HEK293 (cell line): ENCODE results near the gene GIGYF1.

Experiments
- CTCF ChIP-seq: fragments of 450-650 bp; formaldehyde crosslinking; IDR thresholded peaks from 2 replicates; pipeline ENCODE4 v1.5.1; 2016; ENCODE audit warnings: missing biosample characterization, missing genetic modification characterization
- ZBTB20 ChIP-seq: fragments of 450-650 bp; formaldehyde crosslinking; IDR thresholded peaks from 2 replicates; pipeline ENCODE4 v1.5.1; 2016; ENCODE audit warnings: missing biosample characterization, missing genetic modification characterization
- ZEB2 ChIP-seq: fragments of 450-650 bp; formaldehyde crosslinking; IDR thresholded peaks from 2 replicates; pipeline ENCODE4 v1.5.1; 2016; ENCODE audit warnings: missing biosample characterization, missing genetic modification characterization
- ZNF121 ChIP-seq: fragments of 450-650 bp; formaldehyde crosslinking; IDR thresholded peaks from 2 replicates; pipeline ENCODE4 v1.5.1; 2016; ENCODE audit warnings: missing biosample characterization, missing genetic modification characterization
- ZNF18 ChIP-seq: fragments of 450-650 bp; formaldehyde crosslinking; IDR thresholded peaks from 2 replicates; pipeline ENCODE4 v1.5.1; 2016; ENCODE audit warnings: missing biosample characterization, missing genetic modification characterization
- ZNF274 ChIP-seq, 2 experiments: fragments of 200-500 bp in 1 of 2; fragments of 450-650 bp in 1 of 2; sonication (Bioruptor generic) in 1 of 2; formaldehyde crosslinking in 1 of 2; IDR thresholded peaks; 2 replicates each; pipeline versions ENCODE4 v1.5.1 to v1.6.1; 2014 to 2016; ENCODE audit warnings: borderline replicate concordance in 1 of 2, inconsistent platforms in 1 of 2, low read length in 1 of 2, missing biosample characterization in 1 of 2, missing genetic modification characterization in 1 of 2
- ZNF391 ChIP-seq: fragments of 450-650 bp; formaldehyde crosslinking; IDR thresholded peaks from 2 replicates; pipeline ENCODE4 v1.5.1; 2016; ENCODE audit warnings: low read depth, missing biosample characterization, missing genetic modification characterization, borderline replicate concordance
- ZNF398 ChIP-seq: fragments of 450-650 bp; formaldehyde crosslinking; IDR thresholded peaks from 2 replicates; pipeline ENCODE4 v1.5.1; 2017; ENCODE audit warnings: missing biosample characterization, missing genetic modification characterization
- ZNF658 ChIP-seq: fragments of 450-650 bp; formaldehyde crosslinking; IDR thresholded peaks from 2 replicates; pipeline ENCODE4; 2016; ENCODE audit warnings: missing biosample characterization, missing genetic modification characterization
- ZNF707 ChIP-seq: fragments of 450-650 bp; formaldehyde crosslinking; IDR thresholded peaks from 2 replicates; pipeline ENCODE4 v1.5.1; 2016; ENCODE audit warnings: missing biosample characterization, missing genetic modification characterization
- ZNF785 ChIP-seq: fragments of 450-650 bp; formaldehyde crosslinking; IDR thresholded peaks from 2 replicates; pipeline ENCODE4 v1.5.1; 2016; ENCODE audit warnings: missing biosample characterization, missing genetic modification characterization
- TF ChIP-seq, protein P1 (sequence below): fragments of 450-650 bp; formaldehyde crosslinking; IDR thresholded peaks from 2 replicates; pipeline ENCODE4 v1.5.1; 2016; ENCODE audit warnings: missing biosample characterization, missing genetic modification characterization

- TF ChIP-seq ZNF658 (no peak), ZNF398 (no peak), CTCF (tag by site-specific recombination) (no peak), ZBTB20 (no peak), ZNF785 (tag by site-specific recombination) (no peak), ZEB2 (tag by site-specific recombination) (no peak), ZNF391 (tag by site-specific recombination) (no peak), ZNF121 (tag by site-specific recombination) (no peak), ZNF274 (IDR thresholded peaks at IDR 0.05; ENCODE audit: low read length) (no peak), ZNF274 (tag by site-specific recombination; IDR thresholded peaks at IDR 0.05; ENCODE audit: borderline replicate concordance) (no peak), ZNF18 (tag by site-specific recombination) (no peak), ZNF707 (tag by site-specific recombination) (no peak)
- TF ChIP-seq, protein P1, sequence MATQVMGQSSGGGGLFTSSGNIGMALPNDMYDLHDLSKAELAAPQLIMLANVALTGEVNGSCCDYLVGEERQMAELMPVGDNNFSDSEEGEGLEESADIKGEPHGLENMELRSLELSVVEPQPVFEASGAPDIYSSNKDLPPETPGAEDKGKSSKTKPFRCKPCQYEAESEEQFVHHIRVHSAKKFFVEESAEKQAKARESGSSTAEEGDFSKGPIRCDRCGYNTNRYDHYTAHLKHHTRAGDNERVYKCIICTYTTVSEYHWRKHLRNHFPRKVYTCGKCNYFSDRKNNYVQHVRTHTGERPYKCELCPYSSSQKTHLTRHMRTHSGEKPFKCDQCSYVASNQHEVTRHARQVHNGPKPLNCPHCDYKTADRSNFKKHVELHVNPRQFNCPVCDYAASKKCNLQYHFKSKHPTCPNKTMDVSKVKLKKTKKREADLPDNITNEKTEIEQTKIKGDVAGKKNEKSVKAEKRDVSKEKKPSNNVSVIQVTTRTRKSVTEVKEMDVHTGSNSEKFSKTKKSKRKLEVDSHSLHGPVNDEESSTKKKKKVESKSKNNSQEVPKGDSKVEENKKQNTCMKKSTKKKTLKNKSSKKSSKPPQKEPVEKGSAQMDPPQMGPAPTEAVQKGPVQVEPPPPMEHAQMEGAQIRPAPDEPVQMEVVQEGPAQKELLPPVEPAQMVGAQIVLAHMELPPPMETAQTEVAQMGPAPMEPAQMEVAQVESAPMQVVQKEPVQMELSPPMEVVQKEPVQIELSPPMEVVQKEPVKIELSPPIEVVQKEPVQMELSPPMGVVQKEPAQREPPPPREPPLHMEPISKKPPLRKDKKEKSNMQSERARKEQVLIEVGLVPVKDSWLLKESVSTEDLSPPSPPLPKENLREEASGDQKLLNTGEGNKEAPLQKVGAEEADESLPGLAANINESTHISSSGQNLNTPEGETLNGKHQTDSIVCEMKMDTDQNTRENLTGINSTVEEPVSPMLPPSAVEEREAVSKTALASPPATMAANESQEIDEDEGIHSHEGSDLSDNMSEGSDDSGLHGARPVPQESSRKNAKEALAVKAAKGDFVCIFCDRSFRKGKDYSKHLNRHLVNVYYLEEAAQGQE (tag by site-specific recombination) = no peak
Observed at GRCh38 chr7:100728196-100728595, 34.1 kb upstream of the GIGYF1 start.
